Neural cell (in vitro differentiated cells): ENCODE data around the gene JMJD7.

Source experiments
- EP300 ChIP-seq: fragments of 450-650 bp; conservative IDR thresholded peaks from 2 replicates; pipeline ENCODE4 v1.6.1; 2014; ENCODE audit warnings: antibody characterized with exemption, mild to moderate bottlenecking, moderate library complexity; ENCODE audit not compliant: poor library complexity, severe bottlenecking
- SMC3 ChIP-seq: fragments of 450-650 bp; conservative IDR thresholded peaks from 2 replicates; pipeline ENCODE4 v1.6.1; 2014; ENCODE audit warnings: antibody characterized with exemption, mild to moderate bottlenecking, moderate library complexity; ENCODE audit not compliant: poor library complexity
- TF ChIP-seq, protein P1 (sequence below): fragments of 450-650 bp; IDR thresholded peaks from 2 replicates; pipeline ENCODE4 v1.5.1; 2014; ENCODE audit warnings: antibody characterized with exemption, mild to moderate bottlenecking, moderate library complexity; ENCODE audit not compliant: poor library complexity, severe bottlenecking

GRCh38 chr15:41848631-41849030, 20.7 kb downstream of the JMJD7 start:
- TF ChIP-seq, protein P1, sequence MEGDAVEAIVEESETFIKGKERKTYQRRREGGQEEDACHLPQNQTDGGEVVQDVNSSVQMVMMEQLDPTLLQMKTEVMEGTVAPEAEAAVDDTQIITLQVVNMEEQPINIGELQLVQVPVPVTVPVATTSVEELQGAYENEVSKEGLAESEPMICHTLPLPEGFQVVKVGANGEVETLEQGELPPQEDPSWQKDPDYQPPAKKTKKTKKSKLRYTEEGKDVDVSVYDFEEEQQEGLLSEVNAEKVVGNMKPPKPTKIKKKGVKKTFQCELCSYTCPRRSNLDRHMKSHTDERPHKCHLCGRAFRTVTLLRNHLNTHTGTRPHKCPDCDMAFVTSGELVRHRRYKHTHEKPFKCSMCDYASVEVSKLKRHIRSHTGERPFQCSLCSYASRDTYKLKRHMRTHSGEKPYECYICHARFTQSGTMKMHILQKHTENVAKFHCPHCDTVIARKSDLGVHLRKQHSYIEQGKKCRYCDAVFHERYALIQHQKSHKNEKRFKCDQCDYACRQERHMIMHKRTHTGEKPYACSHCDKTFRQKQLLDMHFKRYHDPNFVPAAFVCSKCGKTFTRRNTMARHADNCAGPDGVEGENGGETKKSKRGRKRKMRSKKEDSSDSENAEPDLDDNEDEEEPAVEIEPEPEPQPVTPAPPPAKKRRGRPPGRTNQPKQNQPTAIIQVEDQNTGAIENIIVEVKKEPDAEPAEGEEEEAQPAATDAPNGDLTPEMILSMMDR = no peak
- TF ChIP-seq SMC3 = no peak
- no peak for TF ChIP-seq EP300
